ENCODE measurements around the gene CCDC167. TPM values are rescaled to one million over a fixed set of nuclear protein-coding genes. Genes with fewer than 3 reads are reported as not detected.

CCDC167 gene
- total RNA-seq, 1 experiment from 2014 or later, result 27.8 TPM

GRCh38 chr6:37488476-37488875 is 11.2 kb downstream of the CCDC167 start:
- Histone ChIP-seq H3K9ac (ENCODE audit: low read length) (no peak overlapping the region), H3K27me3 (ENCODE audit: insufficient read depth, low read length) (no peaks in the 10 kb centered on the region), H3K27ac (ENCODE audit: low read depth, low read length) (no peak overlapping the region), H4K20me1 (ENCODE audit: insufficient read depth) (no peaks in the 10 kb centered on the region), H3K4me3 (replicated peaks in 1 of 2; ENCODE audit: low read depth in 1 of 2, low read length in 2 of 2) (no peak overlapping the region), H2AFZ (ENCODE audit: low read depth, low read length, poor library complexity, severe bottlenecking) (no peak overlapping the region), H3K9me3 (ENCODE audit: control insufficient read depth in 1 of 2, insufficient read depth in 1 of 2, low read depth in 1 of 2, low read length in 2 of 2) (no peaks in the 10 kb centered on the region), H3K36me3 (ENCODE audit: control insufficient read depth in 1 of 2, insufficient read depth in 2 of 2, low read length in 2 of 2) (no peaks in the 10 kb centered on the region), H3K79me2 (ENCODE audit: insufficient read depth, low read length) (no peaks in the 10 kb centered on the region; the same call in 1 of the 2 replicates), H3K9me2 (ENCODE audit: insufficient read depth) (no peaks in the 10 kb centered on the region), H3K4me1 (ENCODE audit: control insufficient read depth in 1 of 2, insufficient read depth in 2 of 2, low read length in 2 of 2) (no peaks in the 10 kb centered on the region), H3K4me2 (ENCODE audit: low read length) (no peak overlapping the region)
- DNase-seq (ENCODE audit: low read depth, low spot score) (no peak), ATAC-seq (no peak)
- BruUV-seq (replicated peaks), result no TSS peak
- ChIA-PET RAD21 (ENCODE audit: low non-redundant PET in 1 of 2, low total read pairs in 2 of 2, uncharacterized antibody in 2 of 2, unreplicated experiment in 2 of 2) (no interaction called here), POLR2A (no interaction called here), CTCF (no interaction called here)
- TF ChIP-seq SP1 (IDR thresholded peaks at IDR 0.05; ENCODE audit: low read depth), result no peak
- no peak for TF ChIP-seq FOSL1 (IDR thresholded peaks at IDR 0.05; ENCODE audit: low read depth)
- TF ChIP-seq, protein P1, sequence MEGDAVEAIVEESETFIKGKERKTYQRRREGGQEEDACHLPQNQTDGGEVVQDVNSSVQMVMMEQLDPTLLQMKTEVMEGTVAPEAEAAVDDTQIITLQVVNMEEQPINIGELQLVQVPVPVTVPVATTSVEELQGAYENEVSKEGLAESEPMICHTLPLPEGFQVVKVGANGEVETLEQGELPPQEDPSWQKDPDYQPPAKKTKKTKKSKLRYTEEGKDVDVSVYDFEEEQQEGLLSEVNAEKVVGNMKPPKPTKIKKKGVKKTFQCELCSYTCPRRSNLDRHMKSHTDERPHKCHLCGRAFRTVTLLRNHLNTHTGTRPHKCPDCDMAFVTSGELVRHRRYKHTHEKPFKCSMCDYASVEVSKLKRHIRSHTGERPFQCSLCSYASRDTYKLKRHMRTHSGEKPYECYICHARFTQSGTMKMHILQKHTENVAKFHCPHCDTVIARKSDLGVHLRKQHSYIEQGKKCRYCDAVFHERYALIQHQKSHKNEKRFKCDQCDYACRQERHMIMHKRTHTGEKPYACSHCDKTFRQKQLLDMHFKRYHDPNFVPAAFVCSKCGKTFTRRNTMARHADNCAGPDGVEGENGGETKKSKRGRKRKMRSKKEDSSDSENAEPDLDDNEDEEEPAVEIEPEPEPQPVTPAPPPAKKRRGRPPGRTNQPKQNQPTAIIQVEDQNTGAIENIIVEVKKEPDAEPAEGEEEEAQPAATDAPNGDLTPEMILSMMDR (IDR thresholded peaks at IDR 0.05 in 2 of 3, conservative IDR thresholded peaks at IDR 0.05 in 1 of 3; ENCODE audit: borderline replicate concordance in 1 of 3, insufficient read depth in 1 of 3, low read depth in 2 of 3, low read length in 2 of 3), result no peak
- no peak for TF ChIP-seq EZH2phosphoT487 (IDR thresholded peaks at IDR 0.05; ENCODE audit: borderline replicate concordance)
- TF ChIP-seq, protein P2, sequence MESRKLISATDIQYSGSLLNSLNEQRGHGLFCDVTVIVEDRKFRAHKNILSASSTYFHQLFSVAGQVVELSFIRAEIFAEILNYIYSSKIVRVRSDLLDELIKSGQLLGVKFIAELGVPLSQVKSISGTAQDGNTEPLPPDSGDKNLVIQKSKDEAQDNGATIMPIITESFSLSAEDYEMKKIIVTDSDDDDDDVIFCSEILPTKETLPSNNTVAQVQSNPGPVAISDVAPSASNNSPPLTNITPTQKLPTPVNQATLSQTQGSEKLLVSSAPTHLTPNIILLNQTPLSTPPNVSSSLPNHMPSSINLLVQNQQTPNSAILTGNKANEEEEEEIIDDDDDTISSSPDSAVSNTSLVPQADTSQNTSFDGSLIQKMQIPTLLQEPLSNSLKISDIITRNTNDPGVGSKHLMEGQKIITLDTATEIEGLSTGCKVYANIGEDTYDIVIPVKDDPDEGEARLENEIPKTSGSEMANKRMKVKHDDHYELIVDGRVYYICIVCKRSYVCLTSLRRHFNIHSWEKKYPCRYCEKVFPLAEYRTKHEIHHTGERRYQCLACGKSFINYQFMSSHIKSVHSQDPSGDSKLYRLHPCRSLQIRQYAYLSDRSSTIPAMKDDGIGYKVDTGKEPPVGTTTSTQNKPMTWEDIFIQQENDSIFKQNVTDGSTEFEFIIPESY (IDR thresholded peaks at IDR 0.05; ENCODE audit: extremely low read depth, insufficient replicate concordance, low read length), result no peak
- TF ChIP-seq YY1 (IDR thresholded peaks at IDR 0.05; ENCODE audit: extremely low read depth, insufficient replicate concordance, low read depth, low read length), result no peak
- TF ChIP-seq ZNF274 (IDR thresholded peaks at IDR 0.05; ENCODE audit: low read depth, low read length), result no peak
- intact Hi-C loops (cut with micrococcal nuclease), result no loop called here
